ENCODE data around the gene TF. TPM values are rescaled to one million over a fixed set of nuclear protein-coding genes. Genes with fewer than 3 reads are reported as not detected.

The TF gene
- total RNA-seq, 1 donor from 2014 or later = 5.8 TPM

GRCh38 chr3:133843634-133844033, 97.4 kb downstream of the TF start:
- no peak for DNase-seq (ENCODE audit: low spot score)
- intact Hi-C loops (cut with DNase I) = no loop called here

GRCh38 chr3:133845127-133845526, 98.9 kb downstream of the TF start:
- no peak for DNase-seq (ENCODE audit: low spot score)

More at GRCh38 chr3:133845127-133845526, 98.9 kb downstream of the TF start:
- intact Hi-C loops (cut with DNase I) = no loop called here

Other genes with a start within 250 kb of the TF start
- gene CDV3, start 172.7 kb upstream of the TF start, total RNA-seq = 151 TPM
- 11.0 TPM for gene TOPBP1, start 84.5 kb upstream of the TF start, total RNA-seq
- 27.6 TPM for gene SRPRB, start 59.4 kb downstream of the TF start, total RNA-seq
- 42.4 TPM for gene RAB6B, start 149.5 kb downstream of the TF start, total RNA-seq

Measured in cardiac septum (tissue), 1 donor.